Upper lobe of right lung (tissue), 1 donor: Measurements from ENCODE around the gene RASA1. TPM values are rescaled to one million over a fixed set of nuclear protein-coding genes. Genes with fewer than 3 reads are reported as not detected.
A peak's percentile ranks its signal among the peaks of the same experiment; 100 is the strongest.

Experiments
- ATAC-seq: fragments of 200-7000 bp; cut with Tn5 transposase; one replicate; pipeline ENCODE4 v1.9.1; 2020; ENCODE audit warnings: mild to moderate bottlenecking, moderate library complexity
- DNase-seq: peaks from one replicate; pipeline ENCODE4 v3.0.0-alpha.2; 2020
- H3K27ac ChIP-seq: fragments of 200-600 bp; one replicate; pipeline ENCODE4 v1.8.0; 2022
- H3K27me3 ChIP-seq: fragments of 200-600 bp; one replicate; pipeline ENCODE4 v1.8.0; 2022; ENCODE audit warnings: mild to moderate bottlenecking
- H3K36me3 ChIP-seq: fragments of 200-600 bp; one replicate; pipeline ENCODE4 v1.8.0; 2022
- H3K4me1 ChIP-seq: fragments of 200-600 bp; one replicate; pipeline ENCODE4 v1.8.0; 2022
- H3K4me3 ChIP-seq: fragments of 200-600 bp; one replicate; pipeline ENCODE4 v1.8.0; 2022; ENCODE audit warnings: mild to moderate bottlenecking
- H3K9me3 ChIP-seq: fragments of 200-600 bp; one replicate; pipeline ENCODE4 v1.8.0; 2022
- intact Hi-C: fragments of 100-400 bp; cut with DNase I; formaldehyde crosslinking; loops from one replicate; pipeline ENCODE4 v1.11.0; 2022
- total RNA-seq: library from RNA; stranded (reverse); fragmentation: NEBNext Ultra II Directional; extraction: Animal tissue kit (Norgen Biotek cat#: 25700); gene quantifications from one replicate; pipeline ENCODE4 v1.2.1, GENCODE V29; 2021
- TF ChIP-seq, protein P1 (sequence below): fragments of 200-600 bp; IDR thresholded peaks from one replicate; pipeline ENCODE4 v1.8.0; 2022; ENCODE audit warnings: antibody characterized with exemption
- donor health status: DM: no; HTN: yes; CAD: no; lungs with severe emphysema.

The RASA1 gene
- total RNA-seq, 1 donor from 2014 or later: 28.5 TPM

DNA sequence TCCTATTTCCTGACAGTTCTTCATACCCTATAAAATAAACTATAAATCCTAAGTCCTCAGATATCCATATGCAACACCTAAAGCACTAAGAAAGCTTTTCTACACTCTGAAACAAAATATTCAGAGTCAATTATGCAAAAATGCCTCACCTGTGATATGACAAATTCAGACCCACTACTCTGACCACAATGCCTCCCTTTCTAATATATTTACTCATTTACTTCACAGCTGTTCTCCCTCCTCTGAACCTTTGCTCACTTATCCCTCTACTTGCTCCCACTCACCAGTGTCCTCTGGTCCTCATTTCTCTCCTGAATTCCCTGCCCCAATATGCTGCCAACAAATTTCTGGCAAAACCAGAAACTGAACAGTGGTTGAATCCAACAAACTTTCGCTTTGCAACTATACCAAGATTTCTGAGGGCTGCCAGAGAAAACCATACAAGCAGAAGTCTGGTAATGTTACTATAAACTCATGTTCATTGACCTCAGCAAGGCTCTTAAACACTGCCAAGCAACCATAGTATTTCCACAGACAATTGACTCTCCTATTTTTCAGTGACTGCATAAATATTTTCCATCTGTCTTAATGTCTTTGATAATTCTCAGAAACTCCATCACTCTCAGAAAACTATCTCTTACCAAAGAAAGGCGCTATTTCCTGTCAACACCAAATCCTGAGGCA lies 137.9 kb downstream of the RASA1 start:
- H3K4me1 ChIP-seq: no peaks in the 10 kb centered on the region
- no peak overlapping the region for H3K4me3 ChIP-seq
- TF ChIP-seq, protein P1, sequence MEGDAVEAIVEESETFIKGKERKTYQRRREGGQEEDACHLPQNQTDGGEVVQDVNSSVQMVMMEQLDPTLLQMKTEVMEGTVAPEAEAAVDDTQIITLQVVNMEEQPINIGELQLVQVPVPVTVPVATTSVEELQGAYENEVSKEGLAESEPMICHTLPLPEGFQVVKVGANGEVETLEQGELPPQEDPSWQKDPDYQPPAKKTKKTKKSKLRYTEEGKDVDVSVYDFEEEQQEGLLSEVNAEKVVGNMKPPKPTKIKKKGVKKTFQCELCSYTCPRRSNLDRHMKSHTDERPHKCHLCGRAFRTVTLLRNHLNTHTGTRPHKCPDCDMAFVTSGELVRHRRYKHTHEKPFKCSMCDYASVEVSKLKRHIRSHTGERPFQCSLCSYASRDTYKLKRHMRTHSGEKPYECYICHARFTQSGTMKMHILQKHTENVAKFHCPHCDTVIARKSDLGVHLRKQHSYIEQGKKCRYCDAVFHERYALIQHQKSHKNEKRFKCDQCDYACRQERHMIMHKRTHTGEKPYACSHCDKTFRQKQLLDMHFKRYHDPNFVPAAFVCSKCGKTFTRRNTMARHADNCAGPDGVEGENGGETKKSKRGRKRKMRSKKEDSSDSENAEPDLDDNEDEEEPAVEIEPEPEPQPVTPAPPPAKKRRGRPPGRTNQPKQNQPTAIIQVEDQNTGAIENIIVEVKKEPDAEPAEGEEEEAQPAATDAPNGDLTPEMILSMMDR: no peak
- H3K36me3 ChIP-seq: peaks cover 89% of the 10 kb centered on the region
- intact Hi-C loops: no loop called here
- ATAC-seq: no peak
- no peaks in the 10 kb centered on the region for H3K9me3 ChIP-seq
- no peak overlapping the region for H3K27ac ChIP-seq
- H3K27me3 ChIP-seq: no peaks in the 10 kb centered on the region
- DNase-seq: no peak

DNA sequence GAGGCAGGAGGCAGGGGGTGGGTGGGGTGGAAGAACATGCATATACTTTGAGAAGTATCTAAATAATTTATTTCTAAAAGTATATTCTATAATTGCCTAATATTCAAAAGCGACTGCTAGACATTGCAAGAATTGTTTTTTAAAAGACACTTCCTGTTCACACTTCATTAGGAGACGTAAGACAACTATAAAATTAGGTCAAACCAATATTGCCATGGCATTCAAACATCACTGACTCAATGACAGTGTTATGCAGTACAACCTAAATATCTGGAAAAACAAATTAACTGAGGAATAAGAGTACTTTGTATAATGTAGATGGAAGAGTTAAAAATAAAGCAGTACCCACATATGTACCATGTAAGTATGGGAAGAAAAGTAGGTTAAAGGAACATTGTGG lies 140.5 kb downstream of the RASA1 start:
- Histone ChIP-seq H3K36me3 (peaks cover 71% of the 10 kb centered on the region), H3K9me3 (no peaks in the 10 kb centered on the region), H3K4me1 (peaks cover 12% of the 10 kb centered on the region)

DNA sequence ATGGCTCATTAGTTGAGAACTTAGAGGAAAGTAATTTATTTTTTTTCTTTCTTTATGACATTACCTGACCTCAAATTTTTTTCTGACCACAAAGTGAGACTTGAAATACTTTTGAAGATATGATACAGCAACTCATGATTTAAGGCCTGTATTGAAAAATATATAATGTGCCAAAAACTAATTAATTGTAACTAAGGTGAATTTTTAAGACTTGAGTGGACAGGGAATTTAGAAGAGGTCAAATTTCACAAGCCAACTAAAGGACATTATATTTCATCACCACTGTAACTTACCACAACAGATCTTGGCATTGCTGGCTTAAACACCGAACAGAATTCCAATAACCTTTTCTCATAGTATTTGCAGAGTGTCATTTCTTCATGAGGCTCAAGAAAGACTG lies 143.2 kb downstream of the RASA1 start:
- H3K4me3 ChIP-seq: peak overlapping the region; percentile 76
- H3K9me3 ChIP-seq: no peaks in the 10 kb centered on the region
- TF ChIP-seq, protein P1: no peak
- no peak for DNase-seq
- ATAC-seq: no peak
- H3K27me3 ChIP-seq: no peaks in the 10 kb centered on the region
- H3K27ac ChIP-seq: no peak overlapping the region
- peaks cover 44% of the 10 kb centered on the region for H3K36me3 ChIP-seq
- intact Hi-C loops: no loop called here
- peaks cover 15% of the 10 kb centered on the region for H3K4me1 ChIP-seq

More for the DNA sequence above, 140.5 kb downstream of the RASA1 start:
- intact Hi-C loops: no loop called here
- H3K27me3 ChIP-seq: no peaks in the 10 kb centered on the region
- TF ChIP-seq, protein P1: no peak
- DNase-seq (no peak), ATAC-seq (no peak)
- H3K4me3 ChIP-seq: no peak overlapping the region
- H3K27ac ChIP-seq: no peak overlapping the region

DNA sequence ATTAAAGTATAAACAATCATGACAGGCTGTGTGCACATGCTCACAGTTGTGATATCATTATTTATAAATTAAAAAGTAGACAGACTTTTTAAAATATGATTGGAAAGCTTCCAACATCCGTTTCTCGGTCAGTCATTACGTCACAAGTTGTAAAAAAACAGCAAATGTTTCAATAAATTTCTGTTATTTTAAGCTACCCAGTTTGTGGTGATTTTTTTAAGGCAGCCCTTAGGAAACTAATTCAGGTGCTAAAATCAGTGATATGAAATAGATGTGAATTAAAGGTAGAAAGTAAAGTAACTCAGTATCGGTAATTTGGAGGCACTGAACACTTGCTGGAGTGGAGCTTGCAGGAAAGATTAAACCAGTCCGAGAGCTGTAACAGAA lies 143.9 kb downstream of the RASA1 start:
- TF ChIP-seq, protein P1: no peak
- H3K4me1 ChIP-seq: peaks cover 15% of the 10 kb centered on the region
- intact Hi-C loops: no loop called here
- peak overlapping the region; percentile 98 for H3K27ac ChIP-seq
- no peaks in the 10 kb centered on the region for H3K9me3 ChIP-seq
- peak overlapping the region; percentile 76 for H3K4me3 ChIP-seq
- no peak for DNase-seq
- H3K36me3 ChIP-seq: peaks cover 37% of the 10 kb centered on the region
- H3K27me3 ChIP-seq: no peaks in the 10 kb centered on the region
- no peak for ATAC-seq

DNA sequence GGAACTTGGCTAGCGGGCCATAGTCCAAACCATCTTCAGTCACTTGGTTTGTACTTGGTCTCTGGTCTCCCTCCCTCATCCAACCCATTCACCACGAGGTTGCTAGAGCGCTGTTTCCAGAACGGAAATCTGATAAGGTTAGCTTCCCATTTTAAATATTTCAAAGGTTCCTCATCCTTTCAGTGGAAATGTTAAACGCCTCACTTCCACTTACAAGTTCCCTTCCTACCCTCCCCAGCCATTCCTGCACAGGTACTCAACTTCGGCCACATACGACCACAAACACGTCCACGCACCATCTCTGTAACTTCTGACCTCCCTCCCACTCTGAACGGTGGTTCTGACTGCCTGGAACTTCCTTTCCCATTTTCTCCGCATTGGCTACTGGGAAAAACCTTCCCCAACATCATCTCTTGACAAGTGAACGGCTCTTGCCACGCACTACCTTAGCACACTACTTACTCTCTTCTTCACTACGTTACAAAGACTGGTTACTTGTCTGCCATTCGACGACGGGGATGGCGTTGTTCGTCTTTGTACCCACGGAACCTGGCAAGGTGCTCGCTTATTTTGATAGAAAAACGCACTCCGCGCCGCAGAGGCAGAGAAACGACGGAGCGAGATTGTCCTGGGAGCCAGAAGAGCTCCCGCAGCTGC lies 144.4 kb downstream of the RASA1 start:
- ATAC-seq (peak; percentile 46), DNase-seq (no peak)
- intact Hi-C loops: no loop called here
- H3K27ac ChIP-seq: peak overlapping the region; percentile 98
- peaks cover 32% of the 10 kb centered on the region for H3K36me3 ChIP-seq
- TF ChIP-seq, protein P1: no peak
- H3K4me3 ChIP-seq: peak overlapping the region; percentile 76
- no peaks in the 10 kb centered on the region for H3K27me3 ChIP-seq
- peaks cover 15% of the 10 kb centered on the region for H3K4me1 ChIP-seq
- no peaks in the 10 kb centered on the region for H3K9me3 ChIP-seq
